Activated effector memory CD4-positive, alpha-beta T cell treated with anti-CD3 and anti-CD28 coated beads, Interleukin-2, amount 50 U/mL, for 16 hours (primary cell): ENCODE measurements around the gene TGIF1.

ENCODE experiments used
- DNase-seq: peaks from one replicate; pipeline ENCODE4 v3.0.0-alpha.2; 2020

The TGIF1 gene

GRCh38 chr18:3440341-3440740 is 9.6 kb upstream of the TGIF1 start:
- no peak for DNase-seq

GRCh38 chr18:3441290-3441689 is 8.7 kb upstream of the TGIF1 start:
- DNase-seq = no peak

- no peak for DNase-seq
These were observed 7.1 kb upstream of the TGIF1 start for GRCh38 chr18:3442919-3443318.

GRCh38 chr18:3444296-3444695 is 5.7 kb upstream of the TGIF1 start:
- DNase-seq = no peak

- no peak for DNase-seq
These were observed 5.0 kb upstream of the TGIF1 start for GRCh38 chr18:3444954-3445353.

GRCh38 chr18:3447068-3447894 is 2.7 kb upstream of the TGIF1 start:
- no peak for DNase-seq

- DNase-seq = peak; percentile 91
These were observed 1.8 kb upstream of the TGIF1 start for GRCh38 chr18:3447895-3448837.

- DNase-seq = peak; percentile 80
These were observed 997 bp upstream of the TGIF1 start for GRCh38 chr18:3448838-3449511.

GRCh38 chr18:3449512-3450011 is 410 bp upstream of the TGIF1 start:
- DNase-seq = peak; percentile 91

GRCh38 chr18:3450799-3451182 is 819 bp downstream of the TGIF1 start:
- DNase-seq = no peak

- DNase-seq = peak; percentile 94
These were observed 1.4 kb downstream of the TGIF1 start for GRCh38 chr18:3451183-3451988.

GRCh38 chr18:3451989-3452749 is 2.2 kb downstream of the TGIF1 start:
- DNase-seq = peak; percentile 76

- no peak for DNase-seq
These were observed 3.0 kb downstream of the TGIF1 start for GRCh38 chr18:3452750-3453539.

GRCh38 chr18:3453540-3454364 is 3.8 kb downstream of the TGIF1 start:
- peak; percentile 69 for DNase-seq

GRCh38 chr18:3454365-3455089 is 4.6 kb downstream of the TGIF1 start:
- DNase-seq = peak; percentile 70

- DNase-seq = no peak
These were observed 5.2 kb downstream of the TGIF1 start for GRCh38 chr18:3455090-3455635.

- DNase-seq = no peak
These were observed 6.1 kb downstream of the TGIF1 start for GRCh38 chr18:3455907-3456685.

GRCh38 chr18:3456686-3457069 is 6.7 kb downstream of the TGIF1 start:
- no peak for DNase-seq
